22Rv1 (cell line): Measurements from ENCODE around the gene LMTK3.

Source experiments
- CTCF ChIP-seq: fragments of 450-650 bp; IDR thresholded peaks from 2 replicates; pipeline ENCODE4 v1.5.1; 2017; ENCODE audit warnings: mild to moderate bottlenecking
- ZFX ChIP-seq: fragments of 450-650 bp; IDR thresholded peaks from 2 replicates; pipeline ENCODE4 v1.6.1; 2017; ENCODE audit warnings: antibody characterized with exemption, borderline replicate concordance

- TF ChIP-seq CTCF (no peak), ZFX (no peak)
Measured at GRCh38 chr19:48561412-48561811, 49.8 kb upstream of the LMTK3 start.
